Measurements from ENCODE around the gene IL13. TPM values are rescaled to one million over a fixed set of nuclear protein-coding genes. Genes with fewer than 3 reads are reported as not detected.
"Not testable (repeated sequence)": the region's sequence is repeated elsewhere in the genome, so short reads cannot be mapped to it uniquely, and the experiment has no call there.

The IL13 gene
- total RNA-seq, 1 donor from 2014 or later: not detected

DNA sequence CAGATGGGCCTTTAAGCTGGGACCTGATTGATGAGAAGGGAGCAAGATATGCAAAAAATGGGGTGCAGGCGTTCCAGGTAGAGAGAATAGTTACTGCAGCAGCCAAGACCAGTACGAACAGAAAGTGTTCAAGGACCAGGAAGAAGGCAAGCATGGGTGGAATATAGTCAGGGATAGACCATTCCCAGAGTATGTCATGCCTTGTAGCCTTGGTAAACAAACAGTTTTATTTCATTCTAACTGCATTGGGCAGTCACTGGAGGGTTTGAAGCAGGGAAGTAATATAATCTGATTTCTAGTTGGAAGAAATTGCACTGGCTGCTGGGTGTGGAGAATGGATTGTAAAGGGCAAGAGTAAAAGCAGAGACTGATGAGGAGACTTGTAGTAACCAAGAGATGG lies 30.5 kb upstream of the IL13 start:
- no peak overlapping the region for H3K27ac ChIP-seq
- H3K4me3 ChIP-seq: no peak overlapping the region
- intact Hi-C loops (cut with DNase I): no loop called here
- TF ChIP-seq, protein P1, sequence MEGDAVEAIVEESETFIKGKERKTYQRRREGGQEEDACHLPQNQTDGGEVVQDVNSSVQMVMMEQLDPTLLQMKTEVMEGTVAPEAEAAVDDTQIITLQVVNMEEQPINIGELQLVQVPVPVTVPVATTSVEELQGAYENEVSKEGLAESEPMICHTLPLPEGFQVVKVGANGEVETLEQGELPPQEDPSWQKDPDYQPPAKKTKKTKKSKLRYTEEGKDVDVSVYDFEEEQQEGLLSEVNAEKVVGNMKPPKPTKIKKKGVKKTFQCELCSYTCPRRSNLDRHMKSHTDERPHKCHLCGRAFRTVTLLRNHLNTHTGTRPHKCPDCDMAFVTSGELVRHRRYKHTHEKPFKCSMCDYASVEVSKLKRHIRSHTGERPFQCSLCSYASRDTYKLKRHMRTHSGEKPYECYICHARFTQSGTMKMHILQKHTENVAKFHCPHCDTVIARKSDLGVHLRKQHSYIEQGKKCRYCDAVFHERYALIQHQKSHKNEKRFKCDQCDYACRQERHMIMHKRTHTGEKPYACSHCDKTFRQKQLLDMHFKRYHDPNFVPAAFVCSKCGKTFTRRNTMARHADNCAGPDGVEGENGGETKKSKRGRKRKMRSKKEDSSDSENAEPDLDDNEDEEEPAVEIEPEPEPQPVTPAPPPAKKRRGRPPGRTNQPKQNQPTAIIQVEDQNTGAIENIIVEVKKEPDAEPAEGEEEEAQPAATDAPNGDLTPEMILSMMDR (IDR thresholded peaks at IDR 0.05): no peak
- no peaks in the 10 kb centered on the region for H3K9me3 ChIP-seq
- H3K4me1 ChIP-seq: no peaks in the 10 kb centered on the region
- H3K36me3 ChIP-seq: peaks cover 6 to 24% of the 10 kb centered on the region in 2 donors
- DNase-seq (ENCODE audit: low spot score in 2 of 2): no peak
- no peaks in the 10 kb centered on the region for H3K27me3 ChIP-seq

DNA sequence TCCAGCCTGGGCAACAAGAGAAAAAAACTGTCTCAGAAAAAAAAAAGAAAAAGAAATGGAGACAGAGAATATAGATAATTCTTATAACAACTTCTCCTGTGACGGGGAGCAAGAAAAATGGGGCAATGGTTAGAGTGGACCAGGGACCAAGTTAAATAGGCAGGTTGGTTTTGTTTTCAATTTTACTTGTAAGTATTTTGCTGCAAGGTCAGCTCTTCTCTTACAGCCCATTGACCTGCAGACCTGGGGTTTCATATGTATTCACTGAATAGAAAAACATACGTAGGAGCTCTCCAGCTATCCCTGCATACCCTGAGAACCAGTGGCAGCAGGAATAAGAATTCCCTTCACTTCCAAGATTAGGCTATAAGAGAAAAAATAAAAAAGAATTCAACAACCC lies 29.2 kb upstream of the IL13 start:
- no peak for DNase-seq (ENCODE audit: low spot score in 2 of 2)
- Histone ChIP-seq H3K27ac (no peak overlapping the region), H3K4me1 (no peaks in the 10 kb centered on the region), H3K9me3 (no peaks in the 10 kb centered on the region), H3K27me3 (no peaks in the 10 kb centered on the region), H3K36me3 (peaks cover 6 to 23% of the 10 kb centered on the region in 2 donors), H3K4me3 (no peak overlapping the region)
- TF ChIP-seq, protein P1 (IDR thresholded peaks at IDR 0.05): no peak
- intact Hi-C loops (cut with DNase I): no loop called here

GRCh38 chr5:132629230-132629944 lies 28.6 kb upstream of the IL13 start:
- H3K27ac ChIP-seq: no peak overlapping the region
- H3K9me3 ChIP-seq: no peaks in the 10 kb centered on the region
- DNase-seq (ENCODE audit: low spot score in 2 of 2): no peak
- H3K36me3 ChIP-seq: peaks cover 6 to 26% of the 10 kb centered on the region in 2 donors
- TF ChIP-seq, protein P1 (IDR thresholded peaks at IDR 0.05): no peak
- no peaks in the 10 kb centered on the region for H3K27me3 ChIP-seq
- intact Hi-C loops (cut with DNase I): no loop called here
- no peaks in the 10 kb centered on the region for H3K4me1 ChIP-seq
- H3K4me3 ChIP-seq: no peak overlapping the region

- H3K9me3 ChIP-seq; H3K4me3 ChIP-seq; H3K27ac ChIP-seq; H3K27me3 ChIP-seq; intact Hi-C loops (cut with DNase I); DNase-seq (ENCODE audit: low spot score in 2 of 2); H3K4me1 ChIP-seq: not testable (repeated sequence)
- peaks cover 19 to 38% of the 10 kb centered on the region in 2 donors for H3K36me3 ChIP-seq
Observed at GRCh38 chr5:132633587-132633986, 24.4 kb upstream of the IL13 start.

- intact Hi-C loops (cut with DNase I): no loop called here
- H3K9me3 ChIP-seq: no peaks in the 10 kb centered on the region
- no peaks in the 10 kb centered on the region for H3K4me1 ChIP-seq
- H3K27me3 ChIP-seq: no peaks in the 10 kb centered on the region
- H3K27ac ChIP-seq: no peak overlapping the region
- TF ChIP-seq, protein P1 (IDR thresholded peaks at IDR 0.05): no peak
- H3K36me3 ChIP-seq: peaks cover 35 to 44% of the 10 kb centered on the region in 2 donors
- DNase-seq (ENCODE audit: low spot score in 2 of 2): no peak
- no peak overlapping the region for H3K4me3 ChIP-seq
Observed at GRCh38 chr5:132635873-132636272, 22.1 kb upstream of the IL13 start.

GRCh38 chr5:132637241-132637640 lies 20.7 kb upstream of the IL13 start:
- H3K36me3 ChIP-seq: peaks cover 36 to 50% of the 10 kb centered on the region in 2 donors
- intact Hi-C loops (cut with DNase I): no loop called here
- DNase-seq (ENCODE audit: low spot score in 2 of 2): no peak

More at GRCh38 chr5:132637241-132637640, 20.7 kb upstream of the IL13 start:
- Histone ChIP-seq H3K9me3 (no peaks in the 10 kb centered on the region), H3K4me1 (no peaks in the 10 kb centered on the region), H3K4me3 (no peak overlapping the region), H3K27ac (no peak overlapping the region), H3K27me3 (no peaks in the 10 kb centered on the region)
- TF ChIP-seq, protein P1 (IDR thresholded peaks at IDR 0.05): no peak
